ENCODE measurements around the gene LRRC56. TPM values are rescaled to one million over a fixed set of nuclear protein-coding genes. Genes with fewer than 3 reads are reported as not detected.

LRRC56 gene
- total and polyA plus RNA-seq, 2 donors (not counting 1 experiment from before 2014, with no cell fraction given) = 11.8 to 15.8 TPM

DNA sequence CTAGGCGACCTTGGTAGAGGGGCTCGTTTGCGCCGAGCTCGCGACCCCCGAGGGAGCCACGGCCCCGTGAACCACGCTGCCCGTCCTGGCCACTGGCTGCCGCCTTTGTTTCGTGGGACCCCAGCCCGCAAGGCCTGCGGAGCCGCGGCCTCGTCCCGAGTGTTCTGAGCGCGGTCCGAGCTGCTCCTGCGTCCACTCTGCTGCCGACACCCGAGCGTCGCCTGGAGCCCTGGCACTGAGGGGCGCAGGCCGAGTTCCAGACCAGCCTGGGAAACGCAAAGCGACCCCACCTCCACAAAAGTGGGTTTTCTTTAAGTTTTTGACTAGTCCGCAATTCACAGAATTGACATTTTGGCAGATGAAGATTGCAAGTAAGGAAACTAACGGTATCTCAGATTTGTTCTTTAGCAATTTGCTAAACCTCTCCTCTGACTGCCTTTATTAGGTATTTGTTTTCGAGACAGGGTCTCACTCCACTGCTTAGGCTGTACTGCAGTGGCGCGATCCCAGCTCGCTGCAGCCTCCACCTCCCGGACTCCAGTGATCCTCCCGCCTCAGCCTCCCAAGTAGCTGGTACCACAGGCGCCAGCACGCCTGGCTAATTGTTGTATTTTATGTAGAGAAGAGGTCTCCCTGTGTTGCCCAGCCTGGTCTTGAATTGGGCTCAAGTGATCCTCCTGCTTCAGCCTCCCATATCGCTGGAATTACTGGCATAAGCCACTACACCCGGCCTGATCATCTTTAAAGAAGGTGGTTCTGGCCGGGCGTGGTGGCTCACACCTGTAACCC is 29.4 kb upstream of the LRRC56 start:
- Histone ChIP-seq H3K9me3 (ENCODE audit: control extremely low read depth in 1 of 3, control insufficient read depth in 2 of 3, insufficient read depth in 1 of 3, low read length in 2 of 3) (peaks cover 0 to 2% (median 0%) of the 10 kb centered on the region in 3 donors), H3K27ac (ENCODE audit: low read length in 2 of 2) (peak overlapping the region in 1 of 2 donors; percentile 100), H3K4me1 (ENCODE audit: control insufficient read depth in 2 of 2, insufficient read depth in 2 of 2, low read length in 2 of 2) (peaks cover 28 to 38% of the 10 kb centered on the region in 2 donors), H3K9ac (ENCODE audit: low read length) (peak overlapping the region; percentile 100), H3K79me2 (ENCODE audit: control insufficient read depth, insufficient read depth, low read length) (peaks cover 32% of the 10 kb centered on the region), H3K4me3 (ENCODE audit: control extremely low read depth in 1 of 5, extremely low read depth in 1 of 5, insufficient read depth in 1 of 5, low read depth in 2 of 5, low read length in 4 of 5) (peak overlapping the region in 4 of 5 experiments; percentile 36 to 100 (median 60)), H3K36me3 (replicated peaks in 1 of 2; ENCODE audit: control extremely low read depth in 1 of 2, control insufficient read depth in 1 of 2, extremely low read depth in 1 of 2, insufficient read depth in 2 of 2, low read length in 1 of 2) (peaks cover 0 to 3% of the 10 kb centered on the region in 2 experiments), H2AFZ (ENCODE audit: insufficient read depth, low read depth, low read length, poor library complexity, severe bottlenecking) (peak overlapping the region; percentile 46), H3K27me3 (replicated peaks in 1 of 4; ENCODE audit: control extremely low read depth in 1 of 4, control insufficient read depth in 3 of 4, insufficient read depth in 4 of 4, low read length in 3 of 4) (peaks cover 0 to 10% (median 0%) of the 10 kb centered on the region in 4 experiments), H4K20me1 (ENCODE audit: control insufficient read depth, insufficient read depth, low read length, poor library complexity, severe bottlenecking) (peaks cover 18% of the 10 kb centered on the region), H3K4me2 (replicated peaks; ENCODE audit: low read depth, low read length, poor library complexity, severe bottlenecking) (peak overlapping the region; percentile 100)
- POLR2A ChIA-PET = no interaction called here
- CTCF ChIA-PET = no interaction called here
- H3K4me3 Mint-ChIP-seq = peak overlapping the region; percentile 75
- TF ChIP-seq, protein P1, sequence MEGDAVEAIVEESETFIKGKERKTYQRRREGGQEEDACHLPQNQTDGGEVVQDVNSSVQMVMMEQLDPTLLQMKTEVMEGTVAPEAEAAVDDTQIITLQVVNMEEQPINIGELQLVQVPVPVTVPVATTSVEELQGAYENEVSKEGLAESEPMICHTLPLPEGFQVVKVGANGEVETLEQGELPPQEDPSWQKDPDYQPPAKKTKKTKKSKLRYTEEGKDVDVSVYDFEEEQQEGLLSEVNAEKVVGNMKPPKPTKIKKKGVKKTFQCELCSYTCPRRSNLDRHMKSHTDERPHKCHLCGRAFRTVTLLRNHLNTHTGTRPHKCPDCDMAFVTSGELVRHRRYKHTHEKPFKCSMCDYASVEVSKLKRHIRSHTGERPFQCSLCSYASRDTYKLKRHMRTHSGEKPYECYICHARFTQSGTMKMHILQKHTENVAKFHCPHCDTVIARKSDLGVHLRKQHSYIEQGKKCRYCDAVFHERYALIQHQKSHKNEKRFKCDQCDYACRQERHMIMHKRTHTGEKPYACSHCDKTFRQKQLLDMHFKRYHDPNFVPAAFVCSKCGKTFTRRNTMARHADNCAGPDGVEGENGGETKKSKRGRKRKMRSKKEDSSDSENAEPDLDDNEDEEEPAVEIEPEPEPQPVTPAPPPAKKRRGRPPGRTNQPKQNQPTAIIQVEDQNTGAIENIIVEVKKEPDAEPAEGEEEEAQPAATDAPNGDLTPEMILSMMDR (IDR thresholded peaks at IDR 0.05) = no peak
- no peak for TF ChIP-seq EZH2 (IDR thresholded peaks at IDR 0.05; ENCODE audit: borderline replicate concordance, insufficient read depth, low read depth, low read length, poor library complexity, severe bottlenecking)
- DNase-seq = no peak
- no peaks in the 10 kb centered on the region for H3K27me3 Mint-ChIP-seq
- H3K9me3 Mint-ChIP-seq (ENCODE audit: insufficient read depth) = no peaks in the 10 kb centered on the region
- WGBS (ENCODE audit: insufficient coverage) = 41% methylated on average over 41 of the region's 45 CpGs
- H3K4me1 Mint-ChIP-seq = peaks cover 35% of the 10 kb centered on the region
- no peak for ATAC-seq (ENCODE audit: low read depth)
- peak overlapping the region; percentile 63 for H3K27ac Mint-ChIP-seq
- intact Hi-C loops (cut with micrococcal nuclease) = loop anchor here (1.0 to 2.0 kb wide), 6 partner anchors 10 to 301 kb away; partner anchors contain the start of genes LMNTD2, LRRC56, RASSF7 and RPLP2

DNA sequence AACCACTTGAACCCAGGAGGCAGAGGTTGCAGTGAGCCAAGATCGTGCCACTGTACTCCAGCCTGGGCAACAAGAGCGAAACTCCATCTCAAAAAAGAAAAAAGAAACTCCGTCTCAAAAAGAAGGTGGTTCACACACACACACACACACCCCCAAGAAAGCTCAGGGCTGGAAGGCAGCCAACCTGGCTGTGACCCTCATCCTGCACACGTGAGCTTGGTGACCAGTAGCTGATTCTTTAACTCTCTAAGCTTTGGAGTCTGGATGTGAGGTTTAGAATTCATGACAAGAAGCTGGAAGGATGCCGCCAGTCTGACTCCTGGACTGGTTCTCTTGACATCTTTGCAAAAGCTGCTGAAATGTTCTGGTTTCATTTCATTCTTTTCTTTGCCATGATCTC is 28.4 kb upstream of the LRRC56 start:
- intact Hi-C loops (cut with micrococcal nuclease) = no loop called here

More for the DNA sequence above, 28.4 kb upstream of the LRRC56 start:
- DNase-seq = no peak
- Mint-ChIP-seq H3K9me3 (ENCODE audit: insufficient read depth) (no peaks in the 10 kb centered on the region), H3K4me3 (peak overlapping the region; percentile 39), H3K4me1 (peaks cover 27% of the 10 kb centered on the region), H3K27ac (peak overlapping the region; percentile 26), H3K27me3 (no peaks in the 10 kb centered on the region)
- ChIA-PET POLR2A (interaction anchor here (1.7 kb wide), 1 partner anchor 9 kb away, joined by 6 read pairs; no protein-coding TSS in a partner anchor), CTCF (interaction anchor here (1.0 to 1.5 kb wide), 3 partner anchors 9 to 27 kb away, joined by 3 to 4 read pairs (median 4); partner anchors contain the start of gene HRAS)
- ATAC-seq (ENCODE audit: low read depth) = no peak
- H3K27me3 ChIP-seq (replicated peaks in 1 of 4; ENCODE audit: control extremely low read depth in 1 of 4, control insufficient read depth in 3 of 4, insufficient read depth in 4 of 4, low read length in 3 of 4) = peaks cover 0 to 7% (median 0%) of the 10 kb centered on the region in 4 experiments
- H3K9me3 ChIP-seq (ENCODE audit: control extremely low read depth in 1 of 3, control insufficient read depth in 2 of 3, insufficient read depth in 1 of 3, low read length in 2 of 3) = no peaks in the 10 kb centered on the region
- peaks cover 13% of the 10 kb centered on the region for H4K20me1 ChIP-seq (ENCODE audit: control insufficient read depth, insufficient read depth, low read length, poor library complexity, severe bottlenecking)
- no peak overlapping the region for H3K9ac ChIP-seq (ENCODE audit: low read length)
- TF ChIP-seq, protein P1 (IDR thresholded peaks at IDR 0.05) = no peak
- no peak overlapping the region for H3K27ac ChIP-seq (ENCODE audit: low read length in 2 of 2)
- no peak overlapping the region for H3K4me2 ChIP-seq (replicated peaks; ENCODE audit: low read depth, low read length, poor library complexity, severe bottlenecking)
- no peak overlapping the region for H2AFZ ChIP-seq (ENCODE audit: insufficient read depth, low read depth, low read length, poor library complexity, severe bottlenecking)
- H3K4me1 ChIP-seq (ENCODE audit: control insufficient read depth in 2 of 2, insufficient read depth in 2 of 2, low read length in 2 of 2) = peaks cover 24 to 28% of the 10 kb centered on the region in 2 donors
- peaks cover 0 to 3% of the 10 kb centered on the region in 2 experiments for H3K36me3 ChIP-seq (replicated peaks in 1 of 2; ENCODE audit: control extremely low read depth in 1 of 2, control insufficient read depth in 1 of 2, extremely low read depth in 1 of 2, insufficient read depth in 2 of 2, low read length in 1 of 2)
- peaks cover 28% of the 10 kb centered on the region for H3K79me2 ChIP-seq (ENCODE audit: control insufficient read depth, insufficient read depth, low read length)
- no peak overlapping the region for H3K4me3 ChIP-seq (ENCODE audit: control extremely low read depth in 1 of 5, extremely low read depth in 1 of 5, insufficient read depth in 1 of 5, low read depth in 2 of 5, low read length in 4 of 5)
- 96% methylated on average over 4 of the region's 5 CpGs for WGBS (ENCODE audit: insufficient coverage)

Data from B cell (primary cell).